GM19463 (cell line): ENCODE results near the gene AMBRA1.

Experiments used
- ATAC-seq: cut with Tn5 transposase; IDR thresholded peaks from one replicate; pipeline ENCODE4 v1.9.1; 2021; ENCODE audit warnings: mild to moderate bottlenecking, moderate library complexity; ENCODE audit not compliant: unreplicated experiment

AMBRA1 gene

GRCh38 chr11:46593550-46594373 lies at the start of gene AMBRA1:
Gene AMBRA1, minus strand, starts transcription at chr11:46594023. Its CDS starts 45,643 bp downstream, at chr11:46548380.
- peak; percentile 70 for ATAC-seq

GRCh38 chr11:46643531-46643930 lies 49.7 kb upstream of the AMBRA1 start:
- no peak for ATAC-seq

- no peak for ATAC-seq
These were observed 49.0 kb upstream of the AMBRA1 start for GRCh38 chr11:46642627-46643335.

- no peak for ATAC-seq
These were observed 47.8 kb upstream of the AMBRA1 start for GRCh38 chr11:46641639-46642038.

GRCh38 chr11:46640036-46640788 lies 46.4 kb upstream of the AMBRA1 start:
- no peak for ATAC-seq

GRCh38 chr11:46639197-46639839 lies 45.5 kb upstream of the AMBRA1 start:
- no peak for ATAC-seq

GRCh38 chr11:46637546-46637945 lies 43.7 kb upstream of the AMBRA1 start:
- ATAC-seq: no peak

- ATAC-seq: no peak
These were observed 41.8 kb upstream of the AMBRA1 start for GRCh38 chr11:46635557-46636139.

GRCh38 chr11:46633291-46634217 lies 39.7 kb upstream of the AMBRA1 start:
- no peak for ATAC-seq

GRCh38 chr11:46632502-46632901 lies 38.7 kb upstream of the AMBRA1 start:
- no peak for ATAC-seq

- ATAC-seq: no peak
These were observed 37.9 kb upstream of the AMBRA1 start for GRCh38 chr11:46631676-46632075.

GRCh38 chr11:46630237-46630636 lies 36.4 kb upstream of the AMBRA1 start:
- ATAC-seq: no peak

GRCh38 chr11:46628961-46629360 lies 35.1 kb upstream of the AMBRA1 start:
- ATAC-seq: no peak

GRCh38 chr11:46625406-46625805 lies 31.6 kb upstream of the AMBRA1 start:
- no peak for ATAC-seq

GRCh38 chr11:46618837-46619236 lies 25.0 kb upstream of the AMBRA1 start:
- no peak for ATAC-seq

GRCh38 chr11:46617972-46618314 lies 24.1 kb upstream of the AMBRA1 start:
- no peak for ATAC-seq

GRCh38 chr11:46617134-46617971 lies 23.5 kb upstream of the AMBRA1 start, which contains the start of the genes ATG13 and HARBI1:
Gene ATG13, plus strand, starts transcription at chr11:46617553. Its CDS starts 26,739 bp downstream, at chr11:46644292.
Gene HARBI1, minus strand, starts transcription at chr11:46617227. Its CDS starts 990 bp downstream, at chr11:46616237.
- ATAC-seq: peak; percentile 99

- no peak for ATAC-seq
These were observed 22.8 kb upstream of the AMBRA1 start for GRCh38 chr11:46616551-46617133.
